MV-4-11 (cell line): ENCODE measurements around the gene HGF.

Source experiments
- DNase-seq: peaks from one replicate; lab custom pipeline; 2025; lab: John Stamatoyannopoulos, UW

The HGF gene

GRCh38 chr7:81719865-81720264 lies 50.0 kb downstream of the HGF start:
- no peak for DNase-seq

GRCh38 chr7:81715984-81716588 lies 53.8 kb downstream of the HGF start:
- no peak for DNase-seq

- DNase-seq: no peak
Measured at GRCh38 chr7:81714306-81714705, 55.5 kb downstream of the HGF start.

GRCh38 chr7:81710751-81711150 lies 59.1 kb downstream of the HGF start:
- DNase-seq: no peak

GRCh38 chr7:81709836-81710235 lies 60.0 kb downstream of the HGF start:
- no peak for DNase-seq

GRCh38 chr7:81707966-81708365 lies 61.9 kb downstream of the HGF start:
- DNase-seq: no peak

- DNase-seq: no peak
Measured at GRCh38 chr7:81707196-81707595, 62.7 kb downstream of the HGF start.

GRCh38 chr7:81705206-81705605 lies 64.6 kb downstream of the HGF start:
- DNase-seq: no peak

GRCh38 chr7:81704595-81704994 lies 65.3 kb downstream of the HGF start:
- DNase-seq: no peak

GRCh38 chr7:81698965-81699364 lies 70.9 kb downstream of the HGF start:
- DNase-seq: no peak

- no peak for DNase-seq
Measured at GRCh38 chr7:81694711-81695110, 75.1 kb downstream of the HGF start.

GRCh38 chr7:81693894-81694293 lies 76.0 kb downstream of the HGF start:
- no peak for DNase-seq

- no peak for DNase-seq
Measured at GRCh38 chr7:81693080-81693479, 76.8 kb downstream of the HGF start.

- no peak for DNase-seq
Measured at GRCh38 chr7:81692146-81692905, 77.5 kb downstream of the HGF start.

- DNase-seq: no peak
Measured at GRCh38 chr7:81691199-81691821, 78.5 kb downstream of the HGF start.

- no peak for DNase-seq
Measured at GRCh38 chr7:81690688-81691087, 79.2 kb downstream of the HGF start.

GRCh38 chr7:81690251-81690650 lies 79.6 kb downstream of the HGF start:
- no peak for DNase-seq

- peak; percentile 27 for DNase-seq
Measured at GRCh38 chr7:81688622-81689411, 81.0 kb downstream of the HGF start.

GRCh38 chr7:81687062-81687461 lies 82.8 kb downstream of the HGF start:
- no peak for DNase-seq

- no peak for DNase-seq
Measured at GRCh38 chr7:81685270-81685868, 84.5 kb downstream of the HGF start.

- DNase-seq: peak; percentile 80
Measured at GRCh38 chr7:81684514-81685269, 85.2 kb downstream of the HGF start.
